Head of caudate nucleus (tissue), 42 donors: ENCODE results near the gene TMEM131.
"Not testable (repeated sequence)": the region's sequence is repeated elsewhere in the genome, so short reads cannot be mapped to it uniquely, and the experiment has no call there.

Experiments
- DNase-seq, 42 donors: peaks; one replicate each; pipeline versions ENCODE4 v3.0.0 to v3.0.0-alpha.2; 2020 to 2021; ENCODE audit warnings: mixed read lengths in 7 of 42
- intact Hi-C: fragments of 100-400 bp; cut with DNase I; formaldehyde crosslinking; loops from one replicate; pipeline ENCODE4 v1.15.0; 2022

TMEM131 gene, protein sequence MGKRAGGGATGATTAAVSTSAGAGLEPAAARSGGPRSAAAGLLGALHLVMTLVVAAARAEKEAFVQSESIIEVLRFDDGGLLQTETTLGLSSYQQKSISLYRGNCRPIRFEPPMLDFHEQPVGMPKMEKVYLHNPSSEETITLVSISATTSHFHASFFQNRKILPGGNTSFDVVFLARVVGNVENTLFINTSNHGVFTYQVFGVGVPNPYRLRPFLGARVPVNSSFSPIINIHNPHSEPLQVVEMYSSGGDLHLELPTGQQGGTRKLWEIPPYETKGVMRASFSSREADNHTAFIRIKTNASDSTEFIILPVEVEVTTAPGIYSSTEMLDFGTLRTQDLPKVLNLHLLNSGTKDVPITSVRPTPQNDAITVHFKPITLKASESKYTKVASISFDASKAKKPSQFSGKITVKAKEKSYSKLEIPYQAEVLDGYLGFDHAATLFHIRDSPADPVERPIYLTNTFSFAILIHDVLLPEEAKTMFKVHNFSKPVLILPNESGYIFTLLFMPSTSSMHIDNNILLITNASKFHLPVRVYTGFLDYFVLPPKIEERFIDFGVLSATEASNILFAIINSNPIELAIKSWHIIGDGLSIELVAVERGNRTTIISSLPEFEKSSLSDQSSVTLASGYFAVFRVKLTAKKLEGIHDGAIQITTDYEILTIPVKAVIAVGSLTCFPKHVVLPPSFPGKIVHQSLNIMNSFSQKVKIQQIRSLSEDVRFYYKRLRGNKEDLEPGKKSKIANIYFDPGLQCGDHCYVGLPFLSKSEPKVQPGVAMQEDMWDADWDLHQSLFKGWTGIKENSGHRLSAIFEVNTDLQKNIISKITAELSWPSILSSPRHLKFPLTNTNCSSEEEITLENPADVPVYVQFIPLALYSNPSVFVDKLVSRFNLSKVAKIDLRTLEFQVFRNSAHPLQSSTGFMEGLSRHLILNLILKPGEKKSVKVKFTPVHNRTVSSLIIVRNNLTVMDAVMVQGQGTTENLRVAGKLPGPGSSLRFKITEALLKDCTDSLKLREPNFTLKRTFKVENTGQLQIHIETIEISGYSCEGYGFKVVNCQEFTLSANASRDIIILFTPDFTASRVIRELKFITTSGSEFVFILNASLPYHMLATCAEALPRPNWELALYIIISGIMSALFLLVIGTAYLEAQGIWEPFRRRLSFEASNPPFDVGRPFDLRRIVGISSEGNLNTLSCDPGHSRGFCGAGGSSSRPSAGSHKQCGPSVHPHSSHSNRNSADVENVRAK (N-terminal part only)

DNA sequence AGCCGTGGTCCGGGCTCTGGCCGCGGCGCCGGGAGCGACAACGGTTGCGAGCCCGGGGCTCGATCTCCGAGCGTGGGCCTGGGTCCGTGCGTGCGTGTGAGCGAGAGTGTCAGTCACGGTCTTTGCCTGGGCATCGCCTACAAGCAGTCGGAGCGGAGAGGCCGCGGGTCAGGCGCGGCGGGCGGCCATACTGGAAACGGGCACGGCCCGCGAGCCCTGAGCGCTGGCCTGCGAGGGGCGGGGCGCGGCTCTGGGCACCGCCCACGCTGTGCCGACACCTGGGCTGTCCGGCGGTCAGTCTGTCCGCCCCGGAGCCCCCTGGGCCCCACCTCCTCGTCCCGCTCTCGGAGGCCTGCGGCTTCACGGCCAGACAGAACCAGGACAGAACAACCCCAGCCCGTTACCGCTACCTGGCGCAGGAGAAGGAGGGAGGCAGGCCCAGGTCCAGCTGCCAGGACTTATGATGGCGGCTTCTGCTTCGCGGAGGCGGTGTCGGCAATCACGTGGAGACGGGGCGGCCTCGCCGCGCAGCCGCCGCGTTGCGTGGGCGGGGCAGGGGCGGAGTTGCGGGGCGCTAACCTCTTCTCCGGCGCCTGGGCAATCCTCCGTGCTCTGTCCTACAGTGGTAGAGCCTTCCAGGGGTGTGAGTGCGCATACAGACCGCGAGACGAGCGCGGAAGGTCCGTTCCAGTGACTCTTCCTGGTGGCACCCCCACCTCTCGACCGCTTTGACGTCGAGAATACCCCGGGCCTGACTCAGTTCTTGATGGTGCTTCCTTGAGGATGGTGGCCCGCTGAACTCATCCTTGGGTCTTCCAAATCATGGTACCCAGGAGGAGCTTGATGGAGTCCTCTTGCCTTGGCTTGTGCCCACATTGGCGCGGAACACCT is at the start of gene TMEM131:
TSS of gene TMEM131 (minus strand) at position 215 of the 891 bp plus-strand sequence. CDS start 286 bp downstream, outside the sequence.
- intact Hi-C loops, result no loop called here
- DNase-seq, result peak; percentile 80 to 98 (median 94)

DNA sequence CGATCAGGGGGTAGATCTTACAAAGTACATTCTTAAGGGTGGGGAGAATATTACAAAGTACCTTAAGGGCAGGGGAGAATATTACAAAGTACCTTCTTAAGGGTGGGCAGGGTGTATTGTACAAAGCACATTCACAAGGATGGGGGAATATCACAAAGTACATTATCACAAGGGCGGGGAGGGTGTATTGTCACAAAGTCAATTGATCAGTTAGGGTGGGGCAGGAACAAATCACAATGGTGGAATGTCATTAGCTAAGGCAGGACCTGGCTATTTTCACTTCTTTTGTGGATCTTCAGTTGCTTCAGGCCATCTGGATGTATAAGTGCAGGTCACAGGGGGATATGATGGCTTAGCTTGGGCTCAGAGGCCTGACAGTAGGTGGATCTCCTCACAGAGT is 49.0 kb upstream of the TMEM131 start:
- DNase-seq, intact Hi-C loops: not testable (repeated sequence)

DNA sequence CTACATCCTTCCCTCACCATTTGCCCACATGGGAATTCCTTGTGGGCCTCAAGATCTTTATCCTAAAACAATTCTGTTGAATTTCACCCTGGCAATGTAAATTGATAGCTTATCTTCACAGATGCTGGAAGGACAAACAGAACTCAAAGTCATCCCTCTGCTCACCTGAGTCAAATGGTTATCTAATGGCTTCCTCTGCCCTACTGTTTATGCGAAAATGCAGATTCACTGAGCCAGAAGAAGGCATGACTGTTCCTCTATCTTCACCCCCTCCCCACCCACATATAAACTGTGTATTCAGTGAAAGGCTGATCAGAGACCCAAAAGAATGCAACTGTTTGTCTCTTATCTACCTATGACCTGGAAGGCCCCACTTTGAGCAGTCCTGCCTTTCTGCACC is 47.4 kb upstream of the TMEM131 start:
- intact Hi-C loops, result no loop called here
- DNase-seq, result no peak

DNA sequence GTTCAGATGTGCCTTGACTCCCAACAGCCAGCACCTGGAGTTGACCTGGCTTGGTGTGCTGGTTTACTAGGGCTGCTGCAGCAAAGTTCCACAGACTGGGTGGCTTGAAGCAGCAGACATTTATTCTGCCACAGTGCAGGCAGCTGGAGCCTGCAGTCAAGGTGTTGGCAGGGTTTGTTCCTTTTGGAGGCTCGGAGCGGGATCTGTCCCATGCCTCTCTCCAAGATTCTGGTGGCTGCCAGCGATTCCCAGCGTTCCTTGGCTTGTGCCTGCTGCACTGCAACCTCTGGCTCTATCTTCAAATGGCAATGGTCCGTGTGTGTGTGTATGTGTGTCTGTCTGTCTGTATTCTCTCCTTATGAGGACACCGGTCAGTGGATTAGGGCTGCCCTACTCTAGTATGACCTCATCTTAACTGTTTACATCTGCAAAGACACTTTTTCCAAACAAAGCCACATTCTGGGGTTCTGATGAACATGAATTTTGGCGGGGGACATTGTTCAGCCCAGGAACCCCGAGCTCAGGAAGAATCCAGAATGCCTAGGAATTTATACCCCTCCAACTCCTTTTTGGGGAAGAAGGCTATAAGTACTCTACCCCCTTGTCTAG is 44.7 kb upstream of the TMEM131 start:
- intact Hi-C loops, result no loop called here
- DNase-seq, result peak in 1 of 42 donors; percentile 24

DNA sequence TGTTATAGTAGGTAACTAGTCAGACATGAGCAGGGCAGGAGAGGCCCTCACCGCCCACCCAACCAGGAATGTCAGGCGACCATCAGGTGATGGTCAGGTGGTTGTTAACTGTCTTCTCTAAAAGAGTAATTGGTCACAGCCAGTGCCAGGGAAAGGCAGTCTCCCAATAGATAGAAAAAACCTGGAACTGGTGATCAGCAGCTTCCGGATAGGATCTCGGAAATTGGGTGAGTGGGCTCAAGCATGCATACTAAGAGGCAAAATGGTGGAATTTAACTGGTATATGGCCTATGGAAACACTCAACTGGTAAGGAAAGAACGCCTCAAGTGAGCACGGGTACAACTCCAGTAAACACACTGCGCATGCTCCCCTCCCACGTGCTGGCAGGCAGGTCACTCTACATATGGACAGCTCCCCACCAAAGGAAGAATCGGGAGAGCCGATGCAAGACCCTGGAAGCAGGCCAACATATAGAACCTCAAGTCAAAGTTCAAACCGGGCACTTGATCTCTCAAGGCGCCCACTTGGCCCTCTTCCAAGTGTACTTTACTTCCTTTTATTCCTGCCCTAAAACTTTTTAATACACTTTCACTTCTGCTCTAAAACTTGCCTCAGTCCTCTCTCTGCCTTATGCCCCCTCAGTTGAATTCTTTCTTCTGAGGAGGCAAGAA is 43.5 kb upstream of the TMEM131 start:
- peak in 5 of 42 donors; percentile 11 to 42 (median 18) for DNase-seq

DNA sequence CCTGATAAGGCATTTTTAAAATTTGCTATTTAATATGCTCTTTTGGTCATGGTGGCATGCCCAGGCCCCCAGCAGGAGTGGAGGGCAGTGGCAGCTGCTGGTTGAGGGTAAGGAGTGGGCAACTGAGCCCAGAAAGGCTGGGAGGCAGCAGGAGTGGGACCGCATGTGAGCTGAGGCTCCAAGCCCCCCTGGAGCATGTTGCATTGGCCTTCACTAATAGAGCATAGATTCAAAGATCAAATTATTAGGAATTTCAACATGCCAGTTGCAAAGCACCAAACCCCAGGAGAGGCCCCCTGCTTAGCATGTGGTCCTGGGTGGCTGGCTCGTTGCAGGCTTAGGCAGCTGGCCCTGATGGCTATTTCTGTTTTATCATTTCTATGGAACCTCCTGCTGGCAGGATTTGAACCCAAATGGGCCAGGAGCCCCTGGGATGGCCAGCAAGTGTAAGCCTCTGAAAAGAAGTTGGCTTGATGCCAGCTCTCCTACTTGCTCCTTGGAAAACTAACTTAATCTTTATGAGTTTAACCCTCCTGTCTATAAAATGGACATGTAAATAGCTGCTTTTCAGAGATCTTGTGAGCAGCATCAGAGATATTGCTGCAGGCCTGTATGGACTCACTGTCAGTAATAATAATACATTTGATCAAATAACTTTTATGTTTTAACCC is 42.1 kb upstream of the TMEM131 start:
- peak in 1 of 42 donors; percentile 41 for DNase-seq
- intact Hi-C loops, result no loop called here

More for the DNA sequence above, 43.5 kb upstream of the TMEM131 start:
- intact Hi-C loops, result no loop called here

DNA sequence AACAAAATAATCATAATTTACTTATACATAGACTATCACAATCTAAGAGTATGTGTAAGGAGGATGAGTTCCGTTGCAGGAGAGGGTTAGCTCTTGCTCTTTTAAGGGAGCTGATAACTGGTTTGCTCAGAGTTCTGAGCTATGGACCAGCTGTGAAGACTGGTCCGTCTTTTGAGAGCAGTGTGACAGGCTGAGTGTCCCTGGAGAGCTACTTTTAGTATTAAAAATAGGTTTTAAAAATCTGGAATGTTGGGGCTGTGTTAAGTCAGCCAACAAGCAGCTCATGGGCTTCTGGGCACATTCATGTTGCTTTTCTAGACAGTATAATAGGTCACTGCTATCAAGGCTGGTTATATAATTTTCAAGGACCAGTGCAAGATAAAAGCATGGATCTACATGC is 41.5 kb upstream of the TMEM131 start:
- intact Hi-C loops, result no loop called here
- DNase-seq, result peak in 1 of 42 donors; percentile 21

DNA sequence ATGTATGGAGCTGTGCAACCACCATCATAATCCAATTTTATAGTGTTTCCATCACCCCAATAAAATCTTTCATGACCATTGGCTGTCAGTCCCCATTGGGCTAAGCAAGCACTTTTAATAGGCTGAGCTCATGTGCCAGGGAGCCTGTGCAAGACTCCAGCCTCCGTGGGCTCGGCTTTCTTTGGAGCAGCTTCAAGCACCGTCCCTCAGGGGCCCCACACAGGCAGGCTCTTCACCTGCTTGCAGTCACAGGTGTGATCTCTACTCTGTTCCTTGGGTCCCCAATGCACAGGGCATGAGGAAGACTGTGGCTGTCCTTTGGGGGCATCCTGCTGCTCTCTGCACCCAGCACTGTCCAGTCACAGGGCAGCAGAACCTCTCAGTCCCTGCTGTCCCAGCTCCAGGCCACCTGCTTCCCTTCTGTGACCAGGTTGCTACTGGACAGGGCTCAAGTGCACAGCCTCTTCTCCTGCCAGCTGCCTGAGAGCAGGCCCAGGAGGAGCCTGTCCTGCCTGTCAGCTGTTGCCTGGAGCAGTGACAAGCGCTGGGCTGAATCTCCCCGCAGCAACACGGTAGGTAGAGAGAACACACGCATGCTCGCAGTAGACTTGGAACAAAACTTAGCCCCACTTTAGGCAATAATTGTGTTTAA is 40.7 kb upstream of the TMEM131 start:
- DNase-seq, result peak in 2 of 42 donors; percentile 6 to 38
- intact Hi-C loops, result no loop called here

DNA sequence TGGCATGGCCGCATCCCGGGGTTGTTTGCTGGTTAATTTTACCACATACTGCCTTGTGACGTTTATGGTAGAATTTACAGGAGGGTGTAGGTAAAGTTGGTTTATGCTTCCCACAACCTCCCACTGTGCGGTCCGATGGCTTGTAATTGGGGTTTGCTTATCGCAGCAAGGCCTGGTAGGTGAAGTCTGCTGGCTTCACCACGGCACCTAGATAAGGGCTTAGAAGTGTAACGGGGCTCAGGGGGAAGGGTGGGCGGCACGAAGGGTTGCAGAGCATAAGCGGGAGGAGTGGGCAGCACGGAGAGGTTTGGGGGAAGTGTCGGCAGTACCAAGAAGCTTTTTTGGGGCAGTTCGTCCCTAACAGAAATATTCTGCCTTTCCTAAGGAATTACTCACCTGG is 39.0 kb upstream of the TMEM131 start:
- intact Hi-C loops, result no loop called here
- no peak for DNase-seq

DNA sequence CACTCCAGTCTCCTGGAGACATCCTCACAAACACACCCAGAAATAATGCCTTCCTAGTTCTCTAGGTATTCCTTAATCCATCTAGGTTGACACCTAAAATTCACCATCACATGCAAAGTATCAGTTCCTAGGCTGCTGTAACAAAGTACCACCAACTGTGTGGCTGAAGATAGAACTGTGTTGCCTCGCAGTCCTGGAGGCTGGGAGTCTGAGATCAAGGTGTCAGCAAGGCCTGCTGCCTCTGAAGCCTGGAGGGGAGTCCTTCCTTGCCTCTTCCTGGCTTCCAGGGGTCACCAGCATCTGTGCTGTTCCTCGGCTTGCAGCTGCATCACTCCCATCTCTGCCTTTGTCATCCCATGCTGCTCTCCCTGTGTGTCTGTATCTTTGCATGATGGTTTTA is 36.3 kb upstream of the TMEM131 start:
- DNase-seq, result no peak
- intact Hi-C loops, result no loop called here

DNA sequence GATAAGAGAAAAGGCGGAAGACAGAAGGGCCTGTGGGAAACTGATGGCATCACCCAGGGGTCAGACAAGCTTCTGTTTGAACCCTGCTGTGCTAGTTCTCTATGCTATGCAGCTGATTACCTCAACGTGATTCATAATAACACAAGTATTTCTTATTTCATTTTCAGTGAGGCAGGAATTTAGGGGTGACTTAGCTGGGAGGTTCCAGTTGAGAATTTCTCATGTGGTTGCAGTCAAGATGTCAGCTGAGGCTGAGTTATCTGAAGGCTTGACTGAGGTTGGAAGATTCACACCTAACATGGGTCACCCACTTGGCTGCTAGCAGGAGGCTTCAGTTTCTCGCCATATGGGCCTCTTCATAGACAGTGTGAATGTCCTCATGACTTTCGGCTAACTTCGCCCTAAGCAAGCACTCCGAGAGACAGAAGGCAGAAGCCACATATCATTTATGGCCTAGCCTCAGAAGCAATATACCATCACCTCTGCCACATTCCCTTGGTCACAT is 34.0 kb upstream of the TMEM131 start:
- DNase-seq, result no peak
- intact Hi-C loops, result no loop called here

DNA sequence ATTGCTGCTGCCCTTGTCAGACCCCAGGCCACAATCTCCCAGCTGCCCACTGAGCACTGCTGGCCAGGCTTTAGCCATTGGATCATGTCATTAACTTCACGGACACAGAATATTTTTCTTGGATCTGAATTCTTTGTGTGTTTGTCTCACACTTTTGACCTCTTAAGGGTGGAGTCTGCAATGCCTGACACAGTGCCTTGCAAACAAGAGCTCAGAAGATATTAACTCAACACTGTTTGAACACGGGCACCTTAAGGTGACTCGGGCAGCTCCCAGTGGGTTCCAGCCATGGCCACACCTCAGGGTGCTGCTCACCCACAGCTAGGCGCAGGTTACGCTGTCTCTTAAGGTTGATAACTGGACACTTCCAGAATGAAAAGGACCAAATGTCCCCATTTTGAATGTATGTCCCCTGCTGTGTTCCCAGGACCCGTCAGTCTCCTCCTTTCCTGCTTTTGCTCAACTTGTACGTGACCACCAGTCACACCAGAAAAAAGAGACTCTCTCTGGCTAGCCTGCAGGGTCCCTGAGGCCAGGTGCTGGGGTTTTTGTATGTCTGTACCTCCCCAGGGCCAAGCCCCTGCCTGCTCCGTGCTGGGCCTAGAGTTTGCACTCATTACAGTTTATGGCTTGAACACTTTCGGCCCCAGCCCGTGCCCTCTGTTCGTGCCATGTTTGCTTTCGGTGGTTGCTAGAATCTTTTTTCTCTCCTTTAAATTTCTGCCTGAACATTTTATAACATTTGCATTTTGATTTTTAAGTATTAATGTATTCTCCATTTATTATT is 33.4 kb upstream of the TMEM131 start:
- intact Hi-C loops, result no loop called here
- no peak for DNase-seq

DNA sequence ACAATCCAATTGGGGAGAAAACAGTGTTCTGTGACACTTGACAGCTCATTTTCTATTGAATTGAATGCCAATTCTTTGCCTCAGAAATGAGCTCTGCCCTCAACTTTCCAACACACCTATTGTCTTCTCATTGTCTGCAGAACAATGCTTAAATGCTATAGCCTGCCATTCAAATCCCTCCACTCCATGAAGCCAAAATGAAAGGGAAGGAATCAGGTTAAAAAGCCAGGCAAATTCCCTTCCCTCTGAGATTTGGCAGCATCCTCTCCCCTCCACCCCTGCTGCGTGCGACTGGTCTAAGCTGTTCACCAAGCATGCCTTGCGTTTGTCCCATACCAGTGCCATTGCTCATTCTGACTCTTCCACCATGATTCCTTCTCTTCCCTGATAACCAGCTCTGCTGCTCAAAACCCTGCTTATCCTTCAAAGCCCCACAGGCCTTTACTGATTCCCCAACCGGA is 32.4 kb upstream of the TMEM131 start:
- intact Hi-C loops, result no loop called here
- no peak for DNase-seq

DNA sequence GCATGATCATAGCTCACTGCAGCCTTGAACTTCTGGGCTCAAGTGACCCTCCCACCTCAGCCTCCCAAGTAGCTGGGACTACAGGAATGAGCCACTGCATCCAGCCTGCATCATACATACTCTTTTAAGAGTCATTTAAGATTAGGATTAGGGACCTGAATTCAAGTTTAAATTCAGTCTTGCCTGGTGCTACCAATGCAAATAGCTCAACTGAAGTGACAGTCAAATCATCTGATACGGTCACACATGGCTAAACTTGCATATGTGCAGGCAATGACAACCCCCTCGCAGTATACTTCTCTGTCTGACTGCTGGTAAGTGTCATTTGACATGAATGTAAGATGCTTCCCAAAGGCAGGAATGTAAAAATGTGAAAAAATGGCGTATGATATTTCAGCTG is 31.8 kb upstream of the TMEM131 start:
- DNase-seq, result peak in 1 of 42 donors; percentile 7
- intact Hi-C loops, result no loop called here

DNA sequence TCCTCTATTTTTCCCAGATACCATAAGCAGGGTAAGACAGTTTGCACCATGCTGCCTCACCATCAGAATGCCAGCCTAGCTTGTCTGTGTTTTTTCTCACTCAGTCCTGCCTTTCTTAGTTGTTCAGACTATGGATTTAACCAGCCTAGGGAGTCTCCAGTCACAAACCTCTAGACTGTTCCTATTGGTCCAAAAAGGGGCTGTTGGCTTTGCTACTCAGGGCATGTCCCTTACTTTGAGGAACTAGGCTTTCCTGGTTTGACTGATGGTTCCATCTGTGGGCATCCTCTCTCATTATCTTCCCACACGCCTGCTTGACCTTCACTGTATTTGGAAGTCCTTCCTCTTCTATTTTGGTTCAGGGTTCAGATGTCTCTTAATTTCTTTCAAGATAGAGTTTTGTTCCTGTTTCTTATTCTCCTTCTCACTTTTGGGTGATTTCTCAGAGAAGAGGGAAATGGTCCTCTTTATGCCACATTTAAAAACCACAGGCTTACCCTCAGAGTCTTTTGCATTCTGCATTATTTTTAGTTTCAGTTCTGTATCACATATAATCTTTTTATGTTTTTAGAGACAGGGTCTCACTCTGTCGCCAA is 31.3 kb upstream of the TMEM131 start:
- DNase-seq, result peak in 11 of 42 donors; percentile 5 to 50 (median 23)
- intact Hi-C loops, result no loop called here
